A549 (cell line): ENCODE results near the gene DNAJB6. TPM values are rescaled to one million over a fixed set of nuclear protein-coding genes. Genes with fewer than 3 reads are reported as not detected.

Experiments used
- ATAC-seq, 2 experiments: fragments of 200-7000 bp in 1 of 2; fragments of >200 bp in 1 of 2; cut with Nextera tagmentation in 1 of 2; cut with Tn5 transposase in 1 of 2; 3 replicates each; pipeline versions ENCODE4 v1.8.0 to v1.9.1; 2018 to 2020; ENCODE audit warnings: mild to moderate bottlenecking in 1 of 2, moderate library complexity in 1 of 2
- CTCF ChIA-PET: fragments of 300-600 bp; sonication (Branson Sonifier 250); formaldehyde crosslinking; extraction: SDS; loops from one replicate; lab custom pipeline; 2021; ENCODE audit warnings: antibody characterized with exemption, inconsistent platforms; lab: Yijun Ruan, JAX
- POLR2A ChIA-PET: fragments of 350-600 bp; formaldehyde crosslinking; extraction: SDS; loops from one replicate; lab custom pipeline; 2021; ENCODE audit warnings: antibody characterized with exemption, inconsistent platforms; lab: Yijun Ruan, JAX
- DNase-seq, 2 experiments: peaks; one replicate each; pipeline versions ENCODE4 v3.0.0 to v3.0.0-alpha.2; 2011 to 2016; ENCODE audit warnings: low read depth in 1 of 2, low spot score in 1 of 2
- FAIRE-seq: peaks from 2 replicates; lab custom pipeline; 2011; peaks lifted over from hg19 to GRCh38; lab: Jason Lieb, UNC
- H3K27ac ChIP-seq, 2 experiments: fragments of >200 bp; sonication (Bioruptor Twin); formaldehyde crosslinking; 3 replicates each; pipeline ENCODE4 v1.5.1; 2016 to 2017
- H3K4me1 ChIP-seq: fragments of >200 bp; sonication (Bioruptor Twin); formaldehyde crosslinking; 3 replicates; pipeline ENCODE4 v1.6.1; 2016
- H3K4me2 ChIP-seq: fragments of >200 bp; sonication (Bioruptor Twin); formaldehyde crosslinking; 3 replicates; pipeline ENCODE4 v1.6.1; 2016
- H3K4me3 ChIP-seq: fragments of >200 bp; sonication (Bioruptor Twin); formaldehyde crosslinking; 3 replicates; pipeline ENCODE4 v1.5.1; 2016
- H3K9me3 ChIP-seq: fragments of >200 bp; sonication (Bioruptor Twin); formaldehyde crosslinking; 3 replicates; pipeline ENCODE4 v1.6.1; 2016
- BHLHE40 ChIP-seq: IDR thresholded peaks from 2 replicates; pipeline ENCODE4 v1.6.1; 2012; ENCODE audit warnings: low read depth, low read length, inconsistent platforms
- CEBPB ChIP-seq, 2 experiments: fragments of >200 bp in 1 of 2; sonication (Bioruptor Twin) in 1 of 2; formaldehyde crosslinking in 1 of 2; IDR thresholded peaks; 2 replicates each; pipeline ENCODE4 v1.6.1; 2012 to 2016
- CTCF ChIP-seq: fragments of >200 bp; sonication (Bioruptor Twin); formaldehyde crosslinking; IDR thresholded peaks from 3 replicates; pipeline ENCODE4 v1.5.1; 2016
- FOXS1 ChIP-seq: fragments of 250-450 bp; sonication (Bioruptor Pico); IDR thresholded peaks from 2 replicates; pipeline ENCODE4 v1.5.0; 2020; ENCODE audit warnings: mild to moderate bottlenecking, moderate library complexity
- GATA3 ChIP-seq: IDR thresholded peaks from 2 replicates; pipeline ENCODE4 v1.6.1; 2012; ENCODE audit warnings: borderline replicate concordance
- HEYL ChIP-seq: fragments of 250-450 bp; sonication (Bioruptor Pico); IDR thresholded peaks from 2 replicates; pipeline ENCODE4 v1.8.0; 2021; ENCODE audit warnings: mild to moderate bottlenecking, moderate library complexity
- HMGXB4 ChIP-seq: fragments of 250-450 bp; sonication (Bioruptor Pico); IDR thresholded peaks from 2 replicates; pipeline ENCODE4 v1.5.0; 2021; ENCODE audit warnings: mild to moderate bottlenecking, moderate library complexity, borderline replicate concordance
- JUNB ChIP-seq: fragments of >200 bp; sonication (Bioruptor Twin); formaldehyde crosslinking; IDR thresholded peaks from 2 replicates; pipeline ENCODE4 v1.6.1; 2016
- MAZ ChIP-seq: fragments of 150-350 bp; IDR thresholded peaks from 2 replicates; pipeline ENCODE4 v1.6.1; 2014; ENCODE audit warnings: antibody characterized with exemption, low read depth, low read length, borderline replicate concordance
- MYC ChIP-seq: IDR thresholded peaks from 2 replicates; pipeline ENCODE4 v1.6.1; 2012; ENCODE audit warnings: mild to moderate bottlenecking, inconsistent platforms, low read length, improper control_type of control experiment, borderline replicate concordance
- NFE2L2 ChIP-seq: fragments of 150-350 bp; conservative IDR thresholded peaks from 2 replicates; pipeline ENCODE4 v1.6.1; 2014; ENCODE audit warnings: low read length
- NPAS2 ChIP-seq: fragments of 250-450 bp; sonication (Bioruptor Pico); IDR thresholded peaks from 2 replicates; pipeline ENCODE4 v1.8.0; 2022; ENCODE audit warnings: mild to moderate bottlenecking, moderate library complexity, borderline replicate concordance
- NR3C1 ChIP-seq: fragments of >200 bp; sonication (Bioruptor Twin); formaldehyde crosslinking; IDR thresholded peaks from 3 replicates; pipeline ENCODE4 v1.6.1; 2017
- PBX3 ChIP-seq: IDR thresholded peaks from 2 replicates; pipeline ENCODE4 v1.6.1; 2012
- PHF8 ChIP-seq: fragments of 200-600 bp; sonication (generic); IDR thresholded peaks from 2 replicates; pipeline ENCODE4 v1.6.1; 2016; ENCODE audit warnings: low read depth, mild to moderate bottlenecking, antibody characterized with exemption, moderate library complexity, borderline replicate concordance
- POLR2A ChIP-seq: IDR thresholded peaks from 2 replicates; pipeline ENCODE4 v1.6.1; 2012; ENCODE audit warnings: mild to moderate bottlenecking, low read length
- RAD21 ChIP-seq, 2 experiments: fragments of >200 bp in 1 of 2; sonication (Bioruptor Twin) in 1 of 2; formaldehyde crosslinking in 1 of 2; IDR thresholded peaks in 1 of 2; conservative IDR thresholded peaks in 1 of 2; 2 replicates in 1 of 2; 3 replicates in 1 of 2; pipeline ENCODE4 v1.6.1; 2012 to 2018; ENCODE audit warnings: inconsistent platforms in 1 of 2
- RARB ChIP-seq: fragments of 250-450 bp; sonication (Bioruptor Pico); IDR thresholded peaks from 2 replicates; pipeline ENCODE4 v1.8.0; 2021; ENCODE audit warnings: mild to moderate bottlenecking, moderate library complexity
- SMC3 ChIP-seq: fragments of >200 bp; sonication (Bioruptor Twin); formaldehyde crosslinking; IDR thresholded peaks from 3 replicates; pipeline ENCODE4 v1.6.1; 2018; ENCODE audit warnings: inconsistent platforms
- SREBF2 ChIP-seq: fragments of 450-650 bp; IDR thresholded peaks from 2 replicates; pipeline ENCODE4 v1.6.1; 2014; ENCODE audit warnings: mild to moderate bottlenecking, moderate library complexity
- TFCP2L1 ChIP-seq: fragments of 250-450 bp; sonication (Bioruptor Pico); IDR thresholded peaks from 2 replicates; pipeline ENCODE4 v1.5.0; 2021; ENCODE audit warnings: mild to moderate bottlenecking
- USF2 ChIP-seq: fragments of 450-650 bp; IDR thresholded peaks from 2 replicates; pipeline ENCODE4 v1.6.1; 2014; ENCODE audit warnings: antibody characterized with exemption
- ZSCAN20 ChIP-seq: fragments of 250-450 bp; sonication (Bioruptor Pico); IDR thresholded peaks from 2 replicates; pipeline ENCODE4 v1.8.0; 2022; ENCODE audit warnings: mild to moderate bottlenecking, moderate library complexity
- WGBS: methylation state at CpG from one replicate; pipeline ENCODE4 v1.1.6; 2017; ENCODE audit errors: missing lambda C conversion rate; 5-methylcytosine and 5-hydroxymethylcytosine counted together
- polyA plus RNA-seq, 4 experiments: library from polyadenylated mRNA; depleted of rRNA in 3 of 4; stranded (reverse); fragments of >200 nt; fragmentation: RNase III in 1 of 4; extraction: RNeasy Plus Mini Kit Qiagen cat#74134 plus additional on column Dnase treatment in 1 of 4; gene quantifications; 2 replicates in 3 of 4; 3 replicates in 1 of 4; pipeline ENCODE4 v1.2.3, GENCODE V29; 2011 to 2017
- TF ChIP-seq, protein P1 (sequence below): IDR thresholded peaks from 2 replicates; pipeline ENCODE4 v1.6.1; 2012; ENCODE audit warnings: low read depth, borderline replicate concordance
- TF ChIP-seq, protein P2 (sequence below): IDR thresholded peaks from 2 replicates; pipeline ENCODE4 v1.6.1; 2012
- TF ChIP-seq, protein P3 (sequence below): fragments of 150-350 bp; IDR thresholded peaks from 2 replicates; pipeline ENCODE4 v1.6.1; 2014; ENCODE audit warnings: low read depth, mild to moderate bottlenecking, low read length
- TF ChIP-seq, protein P4 (sequence below): fragments of >200 bp; sonication (Bioruptor Twin); formaldehyde crosslinking; IDR thresholded peaks from 2 replicates; pipeline ENCODE4 v1.6.1; 2016

Gene DNAJB6
- polyA plus RNA-seq, 2 of the 4 experiments (the other 2 are of a cell fraction) = 117 to 136 TPM

- WGBS = 69% methylated on average over 3 of the region's 12 CpGs
- ATAC-seq (no peak), FAIRE-seq (no peak), DNase-seq (no peak)
- POLR2A ChIA-PET = no interaction called here
- Histone ChIP-seq H3K4me3 (no peak overlapping the region), H3K27ac (no peak overlapping the region), H3K4me1 (peaks cover 6% of the 10 kb centered on the region; the same call in 1 of the 3 replicates), H3K9me3 (no peaks in the 10 kb centered on the region), H3K4me2 (no peak overlapping the region)
- TF ChIP-seq HEYL (CRISPR knock-in tag) = no peak
- TF ChIP-seq RARB (CRISPR knock-in tag) = no peak
- TF ChIP-seq MYC = no peak
- TF ChIP-seq TFCP2L1 (CRISPR knock-in tag) = no peak
- TF ChIP-seq SMC3 = no peak
- TF ChIP-seq, protein P1, sequence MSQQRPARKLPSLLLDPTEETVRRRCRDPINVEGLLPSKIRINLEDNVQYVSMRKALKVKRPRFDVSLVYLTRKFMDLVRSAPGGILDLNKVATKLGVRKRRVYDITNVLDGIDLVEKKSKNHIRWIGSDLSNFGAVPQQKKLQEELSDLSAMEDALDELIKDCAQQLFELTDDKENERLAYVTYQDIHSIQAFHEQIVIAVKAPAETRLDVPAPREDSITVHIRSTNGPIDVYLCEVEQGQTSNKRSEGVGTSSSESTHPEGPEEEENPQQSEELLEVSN = no peak
- TF ChIP-seq, protein P2, sequence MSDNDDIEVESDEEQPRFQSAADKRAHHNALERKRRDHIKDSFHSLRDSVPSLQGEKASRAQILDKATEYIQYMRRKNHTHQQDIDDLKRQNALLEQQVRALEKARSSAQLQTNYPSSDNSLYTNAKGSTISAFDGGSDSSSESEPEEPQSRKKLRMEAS = no peak
- TF ChIP-seq, protein P3, sequence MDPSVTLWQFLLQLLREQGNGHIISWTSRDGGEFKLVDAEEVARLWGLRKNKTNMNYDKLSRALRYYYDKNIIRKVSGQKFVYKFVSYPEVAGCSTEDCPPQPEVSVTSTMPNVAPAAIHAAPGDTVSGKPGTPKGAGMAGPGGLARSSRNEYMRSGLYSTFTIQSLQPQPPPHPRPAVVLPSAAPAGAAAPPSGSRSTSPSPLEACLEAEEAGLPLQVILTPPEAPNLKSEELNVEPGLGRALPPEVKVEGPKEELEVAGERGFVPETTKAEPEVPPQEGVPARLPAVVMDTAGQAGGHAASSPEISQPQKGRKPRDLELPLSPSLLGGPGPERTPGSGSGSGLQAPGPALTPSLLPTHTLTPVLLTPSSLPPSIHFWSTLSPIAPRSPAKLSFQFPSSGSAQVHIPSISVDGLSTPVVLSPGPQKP = no peak
- TF ChIP-seq MAZ = no peak
- no peak for TF ChIP-seq POLR2A
- no peak for TF ChIP-seq PBX3
- TF ChIP-seq NPAS2 (CRISPR knock-in tag) = no peak
- TF ChIP-seq CEBPB (IDR thresholded peaks at IDR 0.05) = no peak
- no peak for TF ChIP-seq CTCF
- TF ChIP-seq BHLHE40 = no peak
- CTCF ChIA-PET = no interaction called here
Observed at GRCh38 chr7:157428554-157428945, 91.7 kb downstream of the DNAJB6 start.

GRCh38 chr7:157429001-157429679, 92.3 kb downstream of the DNAJB6 start:
- ATAC-seq (no peak), DNase-seq (no peak), FAIRE-seq (no peak)
- no peak overlapping the region for H3K4me2 ChIP-seq
- H3K4me1 ChIP-seq = peaks cover 6% of the 10 kb centered on the region; the same call in 1 of the 3 replicates
- CTCF ChIA-PET = no interaction called here
- H3K4me3 ChIP-seq = no peak overlapping the region
- H3K9me3 ChIP-seq = no peaks in the 10 kb centered on the region
- WGBS = 70% methylated on average over 15 of the region's 15 CpGs
- POLR2A ChIA-PET = no interaction called here
- no peak overlapping the region for H3K27ac ChIP-seq
- TF ChIP-seq NFE2L2 (no peak), SREBF2 (no peak), NR3C1 (no peak), HMGXB4 (no peak), JUNB (no peak), RAD21 (conservative IDR thresholded peaks at IDR 0.05 in 1 of 2, IDR thresholded peaks at IDR 0.05 in 1 of 2) (no peak), FOXS1 (CRISPR knock-in tag) (no peak), USF2 (no peak), PHF8 (no peak), HEYL (CRISPR knock-in tag) (no peak), CTCF (no peak), GATA3 (no peak), ZSCAN20 (CRISPR knock-in tag) (no peak)
- TF ChIP-seq, protein P4, sequence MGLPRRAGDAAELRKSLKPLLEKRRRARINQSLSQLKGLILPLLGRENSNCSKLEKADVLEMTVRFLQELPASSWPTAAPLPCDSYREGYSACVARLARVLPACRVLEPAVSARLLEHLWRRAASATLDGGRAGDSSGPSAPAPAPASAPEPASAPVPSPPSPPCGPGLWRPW = no peak
- TF ChIP-seq, protein P2 = no peak
